HepG2 (cell line): ENCODE data around the gene FSCN2. TPM values are rescaled to one million over a fixed set of nuclear protein-coding genes. Genes with fewer than 3 reads are reported as not detected.
A peak's percentile ranks its signal among the peaks of the same experiment; 100 is the strongest.

Source experiments
- CREM ChIP-seq, 2 experiments: sonication (generic) in 1 of 2; formaldehyde crosslinking in 1 of 2; IDR thresholded peaks; 2 replicates each; pipeline versions ENCODE4 v1.4.0 to v1.6.1; 2016 to 2020; ENCODE audit warnings: antibody characterized with exemption in 1 of 2, mild to moderate bottlenecking in 1 of 2, missing genetic modification reagents in 1 of 2
- MEIS1 ChIP-seq: sonication (generic); formaldehyde crosslinking; IDR thresholded peaks from 2 replicates; pipeline ENCODE4 v1.9.0; 2021; ENCODE audit warnings: mild to moderate bottlenecking, missing genetic modification reagents, moderate library complexity, borderline replicate concordance
- MXI1 ChIP-seq: IDR thresholded peaks from 3 replicates; pipeline ENCODE4 v1.6.1; 2012; ENCODE audit warnings: low read depth, low read length, inconsistent platforms, borderline replicate concordance
- PCBP2 ChIP-seq: fragments of 200-400 bp; formaldehyde crosslinking; optimal IDR thresholded peaks from 2 replicates; pipeline ENCODE3; 2018; ENCODE audit warnings: low read length, low read depth; ENCODE audit not compliant: poor library complexity, severe bottlenecking
- TP53 ChIP-seq: sonication (generic); formaldehyde crosslinking; conservative IDR thresholded peaks from 2 replicates; pipeline ENCODE4 v1.4.0; 2020; ENCODE audit warnings: missing genetic modification reagents
- ZBTB7A ChIP-seq: sonication (generic); formaldehyde crosslinking; IDR thresholded peaks from 2 replicates; pipeline ENCODE4 v1.8.0; 2022; ENCODE audit warnings: mild to moderate bottlenecking, missing genetic modification reagents
- ZNF552 ChIP-seq: sonication (generic); formaldehyde crosslinking; IDR thresholded peaks from 2 replicates; pipeline ENCODE4 v1.9.0; 2022; ENCODE audit warnings: missing genetic modification reagents, mild to moderate bottlenecking, borderline replicate concordance
- ZNF7 ChIP-seq: IDR thresholded peaks from 2 replicates; pipeline ENCODE4 v1.6.1; 2016; ENCODE audit warnings: missing biosample characterization, missing genetic modification reagents
- polyA plus RNA-seq, 8 experiments: library from polyadenylated mRNA; depleted of rRNA in 3 of 8; stranded (reverse) in 7 of 8; unstranded in 1 of 8; fragments of >200 nt; fragmentation: Illumina TruSeq in 4 of 8; extraction: Trizol in 4 of 8; gene quantifications; 2 replicates each; pipeline versions ENCODE4 v1.2.1 to v1.2.3, GENCODE V29; 2011 to 2016; ENCODE audit warnings: low read depth in 4 of 8, missing spikeins in 1 of 8, mixed read lengths in 1 of 8; ENCODE audit not compliant: insufficient read depth in 1 of 8
- total RNA-seq, 5 experiments: library from RNA; depleted of rRNA; stranded (reverse); fragments of >200 nt; fragmentation: Illumina TruSeq; extraction: Trizol; gene quantifications; 2 replicates each; pipeline ENCODE4 v1.2.3, GENCODE V29; 2016; ENCODE audit warnings: low read depth in 1 of 5
- TF ChIP-seq, protein P1 (sequence below): sonication (generic); formaldehyde crosslinking; IDR thresholded peaks from 2 replicates; pipeline ENCODE4 v1.8.1; 2023; ENCODE audit warnings: mild to moderate bottlenecking, missing genetic modification reagents, borderline replicate concordance
- TF ChIP-seq, protein P2 (sequence below): sonication (generic); formaldehyde crosslinking; IDR thresholded peaks from 2 replicates; pipeline ENCODE4 v1.9.0; 2021; ENCODE audit warnings: mild to moderate bottlenecking, missing genetic modification reagents
- TF ChIP-seq, protein P3 (sequence below): sonication (generic); formaldehyde crosslinking; IDR thresholded peaks from 2 replicates; pipeline ENCODE4 v1.8.0; 2022; ENCODE audit warnings: missing genetic modification reagents, mild to moderate bottlenecking, moderate library complexity, borderline replicate concordance
- TF ChIP-seq, protein P4 (sequence below): sonication (generic); formaldehyde crosslinking; IDR thresholded peaks from 2 replicates; pipeline ENCODE4 v1.4.0; 2020; ENCODE audit warnings: missing genetic modification reagents, borderline replicate concordance
- TF ChIP-seq, protein P5 (sequence below): sonication (generic); formaldehyde crosslinking; conservative IDR thresholded peaks from 2 replicates; pipeline ENCODE4 v1.4.0; 2020; ENCODE audit warnings: missing genetic modification reagents

FSCN2 gene
- total and polyA plus RNA-seq, 2 of the 13 experiments (the other 11 are each of a cell fraction or from before 2014, with no cell fraction given) = 0.09 TPM; not detected in 1

DNA sequence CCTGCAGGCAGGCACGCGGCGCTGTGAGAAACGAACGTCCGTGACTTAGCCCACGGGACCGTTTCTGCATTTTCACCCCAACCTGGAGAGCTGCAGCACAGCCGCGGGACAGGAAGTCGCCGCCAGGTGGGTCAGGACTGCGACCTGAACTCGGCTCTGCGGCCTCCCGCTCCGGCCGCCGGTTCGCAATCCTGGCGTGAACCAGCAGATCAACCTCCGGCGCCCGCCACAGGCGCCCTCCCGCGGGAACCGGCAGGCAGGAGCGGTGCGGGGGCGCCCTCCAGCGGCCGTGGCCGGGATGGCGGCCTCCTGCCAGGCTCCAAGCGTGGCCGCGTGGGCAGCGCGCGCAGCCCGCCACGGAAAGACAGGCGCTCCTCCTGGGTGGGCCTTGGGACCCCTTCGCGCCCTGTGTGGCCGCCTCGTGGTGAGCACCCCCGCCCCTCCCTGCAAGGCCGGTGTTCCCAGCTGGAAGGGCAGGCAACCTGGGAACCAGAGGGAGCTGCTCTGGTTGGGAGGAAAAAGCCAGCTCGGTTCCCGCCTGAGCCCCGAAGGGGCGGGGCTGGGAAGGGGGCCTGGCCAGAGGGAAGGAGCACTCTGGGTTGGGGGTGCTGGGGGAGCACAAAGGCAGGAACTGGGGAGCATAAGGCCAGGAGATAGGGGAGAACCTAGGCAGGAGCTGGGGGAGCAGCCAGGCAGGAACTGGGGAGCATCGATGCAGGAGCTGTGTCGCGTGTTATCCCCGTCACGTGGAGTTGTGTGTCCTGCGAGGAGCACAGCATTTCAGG lies 43.8 kb upstream of the FSCN2 start (continued):
- no peak for TF ChIP-seq PCBP2
- TF ChIP-seq MEIS1 (CRISPR knock-in tag) = peak; percentile 64
- TF ChIP-seq MXI1 = peak; percentile 68; the same call in 1 of the 3 replicates
- TF ChIP-seq, protein P1, sequence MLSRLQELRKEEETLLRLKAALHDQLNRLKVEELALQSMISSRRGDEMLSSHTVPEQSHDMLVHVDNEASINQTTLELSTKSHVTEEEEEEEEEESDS = 0 out of 2 replicates have a peak, but pooled peaks have one; percentile 25
- 0 out of 2 replicates have a peak, but pooled peaks have one; percentile 43 for TF ChIP-seq ZNF552
- no peak; the same call in 1 of the 2 replicates for TF ChIP-seq TP53
- TF ChIP-seq, protein P2, sequence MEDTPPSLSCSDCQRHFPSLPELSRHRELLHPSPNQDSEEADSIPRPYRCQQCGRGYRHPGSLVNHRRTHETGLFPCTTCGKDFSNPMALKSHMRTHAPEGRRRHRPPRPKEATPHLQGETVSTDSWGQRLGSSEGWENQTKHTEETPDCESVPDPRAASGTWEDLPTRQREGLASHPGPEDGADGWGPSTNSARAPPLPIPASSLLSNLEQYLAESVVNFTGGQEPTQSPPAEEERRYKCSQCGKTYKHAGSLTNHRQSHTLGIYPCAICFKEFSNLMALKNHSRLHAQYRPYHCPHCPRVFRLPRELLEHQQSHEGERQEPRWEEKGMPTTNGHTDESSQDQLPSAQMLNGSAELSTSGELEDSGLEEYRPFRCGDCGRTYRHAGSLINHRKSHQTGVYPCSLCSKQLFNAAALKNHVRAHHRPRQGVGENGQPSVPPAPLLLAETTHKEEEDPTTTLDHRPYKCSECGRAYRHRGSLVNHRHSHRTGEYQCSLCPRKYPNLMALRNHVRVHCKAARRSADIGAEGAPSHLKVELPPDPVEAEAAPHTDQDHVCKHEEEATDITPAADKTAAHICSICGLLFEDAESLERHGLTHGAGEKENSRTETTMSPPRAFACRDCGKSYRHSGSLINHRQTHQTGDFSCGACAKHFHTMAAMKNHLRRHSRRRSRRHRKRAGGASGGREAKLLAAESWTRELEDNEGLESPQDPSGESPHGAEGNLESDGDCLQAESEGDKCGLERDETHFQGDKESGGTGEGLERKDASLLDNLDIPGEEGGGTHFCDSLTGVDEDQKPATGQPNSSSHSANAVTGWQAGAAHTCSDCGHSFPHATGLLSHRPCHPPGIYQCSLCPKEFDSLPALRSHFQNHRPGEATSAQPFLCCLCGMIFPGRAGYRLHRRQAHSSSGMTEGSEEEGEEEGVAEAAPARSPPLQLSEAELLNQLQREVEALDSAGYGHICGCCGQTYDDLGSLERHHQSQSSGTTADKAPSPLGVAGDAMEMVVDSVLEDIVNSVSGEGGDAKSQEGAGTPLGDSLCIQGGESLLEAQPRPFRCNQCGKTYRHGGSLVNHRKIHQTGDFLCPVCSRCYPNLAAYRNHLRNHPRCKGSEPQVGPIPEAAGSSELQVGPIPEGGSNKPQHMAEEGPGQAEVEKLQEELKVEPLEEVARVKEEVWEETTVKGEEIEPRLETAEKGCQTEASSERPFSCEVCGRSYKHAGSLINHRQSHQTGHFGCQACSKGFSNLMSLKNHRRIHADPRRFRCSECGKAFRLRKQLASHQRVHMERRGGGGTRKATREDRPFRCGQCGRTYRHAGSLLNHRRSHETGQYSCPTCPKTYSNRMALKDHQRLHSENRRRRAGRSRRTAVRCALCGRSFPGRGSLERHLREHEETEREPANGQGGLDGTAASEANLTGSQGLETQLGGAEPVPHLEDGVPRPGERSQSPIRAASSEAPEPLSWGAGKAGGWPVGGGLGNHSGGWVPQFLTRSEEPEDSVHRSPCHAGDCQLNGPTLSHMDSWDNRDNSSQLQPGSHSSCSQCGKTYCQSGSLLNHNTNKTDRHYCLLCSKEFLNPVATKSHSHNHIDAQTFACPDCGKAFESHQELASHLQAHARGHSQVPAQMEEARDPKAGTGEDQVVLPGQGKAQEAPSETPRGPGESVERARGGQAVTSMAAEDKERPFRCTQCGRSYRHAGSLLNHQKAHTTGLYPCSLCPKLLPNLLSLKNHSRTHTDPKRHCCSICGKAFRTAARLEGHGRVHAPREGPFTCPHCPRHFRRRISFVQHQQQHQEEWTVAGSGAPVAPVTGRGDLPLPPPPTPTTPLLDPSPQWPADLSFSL (CRISPR knock-in tag) = no peak
- TF ChIP-seq, protein P3, sequence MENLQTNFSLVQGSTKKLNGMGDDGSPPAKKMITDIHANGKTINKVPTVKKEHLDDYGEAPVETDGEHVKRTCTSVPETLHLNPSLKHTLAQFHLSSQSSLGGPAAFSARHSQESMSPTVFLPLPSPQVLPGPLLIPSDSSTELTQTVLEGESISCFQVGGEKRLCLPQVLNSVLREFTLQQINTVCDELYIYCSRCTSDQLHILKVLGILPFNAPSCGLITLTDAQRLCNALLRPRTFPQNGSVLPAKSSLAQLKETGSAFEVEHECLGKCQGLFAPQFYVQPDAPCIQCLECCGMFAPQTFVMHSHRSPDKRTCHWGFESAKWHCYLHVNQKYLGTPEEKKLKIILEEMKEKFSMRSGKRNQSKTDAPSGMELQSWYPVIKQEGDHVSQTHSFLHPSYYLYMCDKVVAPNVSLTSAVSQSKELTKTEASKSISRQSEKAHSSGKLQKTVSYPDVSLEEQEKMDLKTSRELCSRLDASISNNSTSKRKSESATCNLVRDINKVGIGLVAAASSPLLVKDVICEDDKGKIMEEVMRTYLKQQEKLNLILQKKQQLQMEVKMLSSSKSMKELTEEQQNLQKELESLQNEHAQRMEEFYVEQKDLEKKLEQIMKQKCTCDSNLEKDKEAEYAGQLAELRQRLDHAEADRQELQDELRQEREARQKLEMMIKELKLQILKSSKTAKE = no peak
- TF ChIP-seq, protein P4, sequence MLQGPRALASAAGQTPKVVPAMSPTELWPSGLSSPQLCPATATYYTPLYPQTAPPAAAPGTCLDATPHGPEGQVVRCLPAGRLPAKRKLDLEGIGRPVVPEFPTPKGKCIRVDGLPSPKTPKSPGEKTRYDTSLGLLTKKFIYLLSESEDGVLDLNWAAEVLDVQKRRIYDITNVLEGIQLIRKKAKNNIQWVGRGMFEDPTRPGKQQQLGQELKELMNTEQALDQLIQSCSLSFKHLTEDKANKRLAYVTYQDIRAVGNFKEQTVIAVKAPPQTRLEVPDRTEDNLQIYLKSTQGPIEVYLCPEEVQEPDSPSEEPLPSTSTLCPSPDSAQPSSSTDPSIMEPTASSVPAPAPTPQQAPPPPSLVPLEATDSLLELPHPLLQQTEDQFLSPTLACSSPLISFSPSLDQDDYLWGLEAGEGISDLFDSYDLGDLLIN (CRISPR knock-in tag) = 0 out of 2 replicates have a peak, but pooled peaks have one; percentile 85
- no peak for TF ChIP-seq ZNF7 (CRISPR knock-in tag)
- TF ChIP-seq ZBTB7A (CRISPR knock-in tag) = no peak; the same call in 1 of the 2 replicates
- TF ChIP-seq, protein P5, sequence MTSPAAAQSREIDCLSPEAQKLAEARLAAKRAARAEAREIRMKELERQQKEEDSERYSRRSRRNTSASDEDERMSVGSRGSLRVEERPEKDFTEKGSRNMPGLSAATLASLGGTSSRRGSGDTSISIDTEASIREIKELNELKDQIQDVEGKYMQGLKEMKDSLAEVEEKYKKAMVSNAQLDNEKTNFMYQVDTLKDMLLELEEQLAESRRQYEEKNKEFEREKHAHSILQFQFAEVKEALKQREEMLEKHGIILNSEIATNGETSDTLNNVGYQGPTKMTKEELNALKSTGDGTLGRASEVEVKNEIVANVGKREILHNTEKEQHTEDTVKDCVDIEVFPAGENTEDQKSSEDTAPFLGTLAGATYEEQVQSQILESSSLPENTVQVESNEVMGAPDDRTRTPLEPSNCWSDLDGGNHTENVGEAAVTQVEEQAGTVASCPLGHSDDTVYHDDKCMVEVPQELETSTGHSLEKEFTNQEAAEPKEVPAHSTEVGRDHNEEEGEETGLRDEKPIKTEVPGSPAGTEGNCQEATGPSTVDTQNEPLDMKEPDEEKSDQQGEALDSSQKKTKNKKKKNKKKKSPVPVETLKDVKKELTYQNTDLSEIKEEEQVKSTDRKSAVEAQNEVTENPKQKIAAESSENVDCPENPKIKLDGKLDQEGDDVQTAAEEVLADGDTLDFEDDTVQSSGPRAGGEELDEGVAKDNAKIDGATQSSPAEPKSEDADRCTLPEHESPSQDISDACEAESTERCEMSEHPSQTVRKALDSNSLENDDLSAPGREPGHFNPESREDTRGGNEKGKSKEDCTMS (CRISPR knock-in tag) = no peak
- no peak for TF ChIP-seq CREM (IDR thresholded peaks at IDR 0.05)
- TF ChIP-seq CREM (CRISPR knock-in tag; IDR thresholded peaks at IDR 0.05) = no peak
